PC-9 (cell line): ENCODE measurements around the gene GLCE.

Source experiments
- CTCF ChIP-seq: fragments of 200-600 bp; sonication (generic); conservative IDR thresholded peaks from 2 replicates; pipeline ENCODE4 v1.6.1; 2017; ENCODE audit warnings: mixed run types, antibody characterized with exemption, mild to moderate bottlenecking, moderate library complexity
- EZH2 ChIP-seq: fragments of 200-600 bp; sonication (generic); IDR thresholded peaks from 2 replicates; pipeline ENCODE4 v1.8.0; 2017; ENCODE audit warnings: antibody characterized with exemption, low read depth

- TF ChIP-seq CTCF: no peak
- TF ChIP-seq EZH2: no peak
These were observed at the start of gene GLCE for GRCh38 chr15:69160141-69160993.
